Neural progenitor cell (in vitro differentiated cells): Measurements from ENCODE around the gene TUBG2. TPM values are rescaled to one million over a fixed set of nuclear protein-coding genes. Genes with fewer than 3 reads are reported as not detected.
"Not testable (repeated sequence)": the region's sequence is repeated elsewhere in the genome, so short reads cannot be mapped to it uniquely, and the experiment has no call there.

Experiments
- DNase-seq: peaks from one replicate; pipeline ENCODE4 v3.0.0-alpha.2; 2016; ENCODE audit warnings: low spot score
- H2AFZ ChIP-seq: fragments of 200-600 bp; sonication (generic); replicated peaks from 2 replicates; pipeline ENCODE4 v1.6.1; 2016; ENCODE audit warnings: antibody characterized with exemption
- H3F3A ChIP-seq: fragments of 200-600 bp; sonication (generic); 2 replicates; pipeline ENCODE4 v1.6.1; 2016; ENCODE audit warnings: antibody characterized with exemption, low read depth
- H3K27ac ChIP-seq: fragments of 200-600 bp; sonication (generic); 2 replicates; pipeline ENCODE4 v1.5.1; 2016; ENCODE audit warnings: mild to moderate bottlenecking
- H3K27me3 ChIP-seq: fragments of 200-600 bp; sonication (generic); 2 replicates; pipeline ENCODE4 v1.6.1; 2016; ENCODE audit warnings: mild to moderate bottlenecking, moderate library complexity
- H3K36me3 ChIP-seq: fragments of 200-600 bp; sonication (generic); 2 replicates; pipeline ENCODE4 v1.5.1; 2016
- H3K4me1 ChIP-seq: fragments of 200-600 bp; sonication (generic); 2 replicates; pipeline ENCODE4 v1.6.1; 2016; ENCODE audit warnings: mixed run types
- H3K4me2 ChIP-seq: fragments of 200-600 bp; sonication (generic); 2 replicates; pipeline ENCODE4 v1.6.1; 2016
- H3K4me3 ChIP-seq: fragments of 200-600 bp; sonication (generic); 2 replicates; pipeline ENCODE4 v1.5.1; 2016
- H3K79me2 ChIP-seq: fragments of 200-600 bp; sonication (generic); 2 replicates; pipeline ENCODE4 v1.6.1; 2016; ENCODE audit warnings: low read depth
- H3K9ac ChIP-seq: fragments of 200-600 bp; sonication (generic); 2 replicates; pipeline ENCODE4 v1.6.1; 2016
- H3K9me3 ChIP-seq: fragments of 200-600 bp; sonication (generic); 2 replicates; pipeline ENCODE4 v1.5.1; 2016; ENCODE audit warnings: low read depth
- H4K20me1 ChIP-seq: fragments of 200-600 bp; sonication (generic); 2 replicates; pipeline ENCODE4 v1.6.1; 2016; ENCODE audit warnings: low read depth
- H3K27ac Mint-ChIP-seq: 3 replicates; pipeline ENCODE4 v1.8.0; 2021; ENCODE audit warnings: mixed read lengths
- H3K27me3 Mint-ChIP-seq: 2 replicates; pipeline ENCODE4 v1.8.0; 2022; ENCODE audit warnings: low read depth, mild to moderate bottlenecking, inconsistent platforms, moderate library complexity, mixed read lengths; ENCODE audit not compliant: insufficient read depth
- H3K36me3 Mint-ChIP-seq: 3 replicates; pipeline ENCODE4 v1.8.0; 2021; ENCODE audit warnings: mixed read lengths
- H3K4me1 Mint-ChIP-seq: 3 replicates; pipeline ENCODE4 v1.8.0; 2021; ENCODE audit warnings: mixed read lengths
- H3K4me3 Mint-ChIP-seq: 3 replicates; pipeline ENCODE4 v1.8.0; 2021; ENCODE audit warnings: mild to moderate bottlenecking, moderate library complexity, mixed read lengths
- H3K9me3 Mint-ChIP-seq: 3 replicates; pipeline ENCODE4 v1.8.0; 2020; ENCODE audit warnings: mixed read lengths
- EZH2 ChIP-seq: fragments of 200-600 bp; sonication (generic); IDR thresholded peaks from 2 replicates; pipeline ENCODE4 v1.6.1; 2017; ENCODE audit warnings: antibody characterized with exemption, mild to moderate bottlenecking, moderate library complexity
- EZH2phosphoT487 ChIP-seq: fragments of 200-600 bp; sonication (generic); IDR thresholded peaks from 2 replicates; pipeline ENCODE4 v1.6.1; 2017; ENCODE audit warnings: antibody characterized with exemption
- total RNA-seq: library from RNA; depleted of rRNA; stranded (reverse); fragments of >200 nt; gene quantifications from 2 replicates; pipeline ENCODE4 v1.2.3, GENCODE V29; 2015; ENCODE audit warnings: low replicate concordance
- TF ChIP-seq, protein P1 (sequence below): fragments of 200-600 bp; sonication (generic); IDR thresholded peaks from 2 replicates; pipeline ENCODE4 v1.5.1; 2017; ENCODE audit warnings: antibody characterized with exemption, mild to moderate bottlenecking

TUBG2 gene
- total RNA-seq, 1 donor from 2014 or later = 12.8 TPM

DNA sequence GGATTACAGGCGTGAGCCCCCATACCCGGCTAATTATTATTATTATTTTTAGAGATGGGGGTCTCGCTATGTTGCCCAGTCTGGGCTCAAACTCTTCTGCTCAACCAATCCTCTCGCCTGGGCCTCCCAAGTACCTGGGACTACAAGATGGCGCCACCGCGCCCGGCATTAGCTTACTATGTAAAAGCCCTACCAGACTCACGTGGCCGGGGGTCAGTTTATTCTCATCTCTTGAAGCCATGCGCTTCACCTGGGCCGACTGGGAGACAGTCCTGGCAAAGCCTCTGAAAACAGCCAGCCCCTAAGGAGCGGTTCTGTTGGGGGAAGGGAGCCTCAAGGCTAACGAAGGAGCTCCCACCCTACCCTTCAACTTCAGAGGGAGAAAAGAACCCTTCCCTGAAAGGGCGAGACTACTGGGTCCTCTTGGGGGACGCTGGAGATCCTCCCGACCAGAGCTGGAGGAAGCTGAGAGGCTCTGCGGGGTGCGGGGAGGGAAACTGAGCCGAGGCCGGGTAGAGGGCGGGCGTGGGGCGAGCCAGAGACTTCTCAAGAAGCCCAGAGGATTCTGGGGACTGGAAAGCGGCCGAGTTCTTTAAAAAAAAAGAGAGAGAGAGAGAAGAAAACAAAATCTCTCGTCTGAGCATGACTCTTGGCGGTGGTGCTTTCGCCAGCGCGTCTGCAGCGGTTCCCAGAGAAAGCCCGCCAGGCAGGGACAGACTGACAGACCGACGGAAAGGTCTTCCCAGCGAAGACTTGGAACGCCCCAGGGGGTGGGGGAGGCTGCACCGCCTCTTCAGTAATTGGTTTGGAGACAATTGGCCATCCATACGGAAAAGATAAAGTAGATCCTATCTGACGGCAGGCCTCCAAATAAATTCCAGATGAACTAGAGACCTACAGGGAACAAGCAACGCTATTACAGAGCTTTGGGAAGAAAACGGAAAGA is 5.6 kb upstream of the TUBG2 start:
- peaks cover 9% of the 10 kb centered on the region for H3K4me1 Mint-ChIP-seq
- no peaks in the 10 kb centered on the region for H4K20me1 ChIP-seq
- H3K36me3 Mint-ChIP-seq = peaks cover 3% of the 10 kb centered on the region
- H3K9me3 ChIP-seq = no peaks in the 10 kb centered on the region
- H3F3A ChIP-seq = peaks cover 14% of the 10 kb centered on the region
- no peak overlapping the region for H3K27ac ChIP-seq
- H3K4me1 ChIP-seq = peaks cover 10% of the 10 kb centered on the region
- no peak overlapping the region for H3K27ac Mint-ChIP-seq
- peaks cover 2% of the 10 kb centered on the region for H3K27me3 Mint-ChIP-seq
- no peaks in the 10 kb centered on the region for H3K27me3 ChIP-seq
- H3K9me3 Mint-ChIP-seq = peaks cover 2% of the 10 kb centered on the region
- H2AFZ ChIP-seq = peak overlapping the region; percentile 98
- peak overlapping the region; percentile 6 for H3K4me3 Mint-ChIP-seq
- H3K79me2 ChIP-seq = no peaks in the 10 kb centered on the region
- no peak for TF ChIP-seq EZH2
- TF ChIP-seq EZH2phosphoT487 = no peak
- TF ChIP-seq, protein P1, sequence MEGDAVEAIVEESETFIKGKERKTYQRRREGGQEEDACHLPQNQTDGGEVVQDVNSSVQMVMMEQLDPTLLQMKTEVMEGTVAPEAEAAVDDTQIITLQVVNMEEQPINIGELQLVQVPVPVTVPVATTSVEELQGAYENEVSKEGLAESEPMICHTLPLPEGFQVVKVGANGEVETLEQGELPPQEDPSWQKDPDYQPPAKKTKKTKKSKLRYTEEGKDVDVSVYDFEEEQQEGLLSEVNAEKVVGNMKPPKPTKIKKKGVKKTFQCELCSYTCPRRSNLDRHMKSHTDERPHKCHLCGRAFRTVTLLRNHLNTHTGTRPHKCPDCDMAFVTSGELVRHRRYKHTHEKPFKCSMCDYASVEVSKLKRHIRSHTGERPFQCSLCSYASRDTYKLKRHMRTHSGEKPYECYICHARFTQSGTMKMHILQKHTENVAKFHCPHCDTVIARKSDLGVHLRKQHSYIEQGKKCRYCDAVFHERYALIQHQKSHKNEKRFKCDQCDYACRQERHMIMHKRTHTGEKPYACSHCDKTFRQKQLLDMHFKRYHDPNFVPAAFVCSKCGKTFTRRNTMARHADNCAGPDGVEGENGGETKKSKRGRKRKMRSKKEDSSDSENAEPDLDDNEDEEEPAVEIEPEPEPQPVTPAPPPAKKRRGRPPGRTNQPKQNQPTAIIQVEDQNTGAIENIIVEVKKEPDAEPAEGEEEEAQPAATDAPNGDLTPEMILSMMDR = no peak
- no peaks in the 10 kb centered on the region for H3K36me3 ChIP-seq
- no peak overlapping the region for H3K9ac ChIP-seq
- DNase-seq = peak; percentile 59
- H3K4me2 ChIP-seq = peak overlapping the region; percentile 51
- H3K4me3 ChIP-seq = peak overlapping the region; percentile 36

DNA sequence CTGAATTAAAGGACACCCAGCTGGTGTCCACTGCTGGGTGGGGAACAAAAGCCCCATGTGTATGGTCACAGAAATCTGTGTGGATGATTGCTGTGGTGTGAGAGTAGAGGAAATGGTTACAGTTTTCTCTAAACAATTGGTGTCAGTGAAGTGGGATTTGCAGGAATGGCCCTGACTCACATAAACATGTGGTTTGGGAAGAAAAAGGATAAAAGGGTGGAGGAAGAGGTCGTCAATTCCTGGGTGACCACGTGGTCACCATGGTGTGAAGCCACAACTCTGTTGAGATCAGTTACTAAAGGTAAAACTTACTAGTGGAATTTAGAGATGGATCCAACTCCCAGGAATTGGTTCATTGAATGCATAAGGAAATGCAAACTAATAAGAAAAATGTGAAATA is 3.6 kb upstream of the TUBG2 start:
- H3K4me3 Mint-ChIP-seq = no peak overlapping the region
- peaks cover 19% of the 10 kb centered on the region for H3K4me1 Mint-ChIP-seq
- Histone ChIP-seq H2AFZ (no peak overlapping the region), H4K20me1 (peaks cover 4% of the 10 kb centered on the region), H3K4me3 (no peak overlapping the region), H3K9ac (no peak overlapping the region), H3K27ac (no peak overlapping the region), H3K36me3 (no peaks in the 10 kb centered on the region), H3F3A (peaks cover 18% of the 10 kb centered on the region), H3K27me3 (no peaks in the 10 kb centered on the region), H3K4me1 (peaks cover 14% of the 10 kb centered on the region), H3K79me2 (no peaks in the 10 kb centered on the region), H3K4me2 (no peak overlapping the region), H3K9me3 (no peaks in the 10 kb centered on the region)
- peaks cover 2% of the 10 kb centered on the region for H3K9me3 Mint-ChIP-seq
- TF ChIP-seq EZH2 = no peak
- no peak for TF ChIP-seq EZH2phosphoT487
- TF ChIP-seq, protein P1 = no peak
- H3K27ac Mint-ChIP-seq = no peak overlapping the region
- peaks cover 3% of the 10 kb centered on the region for H3K36me3 Mint-ChIP-seq
- no peak for DNase-seq
- peaks cover 2% of the 10 kb centered on the region for H3K27me3 Mint-ChIP-seq

DNA sequence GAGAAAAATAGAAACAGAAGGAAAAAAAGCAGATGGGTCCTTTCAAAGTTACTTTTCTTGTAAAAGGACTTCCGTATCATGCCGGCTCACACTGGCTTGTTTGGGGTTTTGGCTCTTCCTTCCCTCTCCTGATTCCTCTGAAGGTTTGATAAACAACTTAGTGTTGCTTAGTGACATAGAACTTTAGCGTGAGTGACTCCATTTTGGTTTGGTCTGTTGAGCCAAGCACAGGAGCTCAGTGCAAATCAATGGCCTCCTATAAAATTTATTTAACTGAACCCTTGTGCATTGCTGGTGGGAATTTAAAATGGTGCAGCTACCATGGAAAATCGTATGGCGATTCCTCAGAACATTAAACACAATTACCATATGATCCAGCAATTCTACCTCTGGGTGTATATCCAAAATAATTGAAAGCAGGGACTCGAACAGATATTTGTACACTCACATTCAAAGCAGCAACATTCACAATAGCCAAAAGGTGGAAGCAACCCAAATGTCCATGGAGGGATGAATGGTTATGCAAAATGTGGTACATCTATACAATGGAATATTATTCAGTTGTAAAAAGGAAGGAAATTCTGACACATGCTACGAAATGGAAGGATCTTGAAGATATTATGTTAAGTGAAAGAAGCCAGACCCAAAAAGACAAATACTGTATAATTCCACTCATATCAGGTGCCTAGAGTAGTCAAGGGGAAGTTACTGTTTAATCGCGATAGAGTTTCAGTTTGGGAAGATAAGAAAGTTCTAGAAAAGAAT is 1.1 kb upstream of the TUBG2 start:
- peaks cover 4% of the 10 kb centered on the region for H4K20me1 ChIP-seq
- H3F3A ChIP-seq = peaks cover 18% of the 10 kb centered on the region
- H3K4me1 ChIP-seq = peaks cover 14% of the 10 kb centered on the region
- Mint-ChIP-seq H3K4me1 (peaks cover 20% of the 10 kb centered on the region), H3K36me3 (peaks cover 8% of the 10 kb centered on the region), H3K27me3 (peaks cover 2% of the 10 kb centered on the region), H3K27ac (no peak overlapping the region), H3K4me3 (peak overlapping the region; percentile 91), H3K9me3 (peaks cover 2% of the 10 kb centered on the region)
- no peaks in the 10 kb centered on the region for H3K36me3 ChIP-seq
- H3K9ac ChIP-seq = no peak overlapping the region
- no peaks in the 10 kb centered on the region for H3K27me3 ChIP-seq
- no peak overlapping the region for H2AFZ ChIP-seq
- no peak overlapping the region for H3K4me3 ChIP-seq
- no peak overlapping the region for H3K27ac ChIP-seq
- no peaks in the 10 kb centered on the region for H3K79me2 ChIP-seq
- TF ChIP-seq EZH2 (no peak), EZH2phosphoT487 (no peak)
- TF ChIP-seq, protein P1 = no peak
- DNase-seq = no peak
- H3K9me3 ChIP-seq = no peaks in the 10 kb centered on the region
- H3K4me2 ChIP-seq = no peak overlapping the region

DNA sequence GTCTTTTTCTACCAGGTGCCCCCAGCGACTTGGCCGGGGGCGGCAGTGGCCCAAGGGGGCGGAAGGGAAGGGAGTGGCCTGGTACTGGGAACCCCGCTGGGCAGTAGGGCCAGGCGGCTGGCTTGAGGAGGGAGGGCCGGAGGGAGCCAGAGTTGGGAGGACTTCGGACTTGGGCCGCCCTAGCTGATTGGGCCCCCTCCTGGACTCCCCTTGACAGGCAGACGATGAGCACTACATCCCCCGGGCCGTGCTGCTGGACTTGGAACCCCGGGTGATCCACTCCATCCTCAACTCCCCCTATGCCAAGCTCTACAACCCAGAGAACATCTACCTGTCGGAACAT is 819 bp downstream of the TUBG2 start:
- H3K9ac ChIP-seq = peak overlapping the region; percentile 15
- H3K79me2 ChIP-seq, H3K27me3 ChIP-seq, H3K9me3 Mint-ChIP-seq, H3K27me3 Mint-ChIP-seq, H3K9me3 ChIP-seq, H3K27ac Mint-ChIP-seq, H3K27ac ChIP-seq, H3F3A ChIP-seq, H3K4me1 ChIP-seq, H3K36me3 ChIP-seq, DNase-seq, H4K20me1 ChIP-seq: not testable (repeated sequence)
- peaks cover 14% of the 10 kb centered on the region for H3K4me1 Mint-ChIP-seq
- H3K4me3 ChIP-seq = peak overlapping the region; percentile 61
- peak overlapping the region; percentile 86 for H3K4me2 ChIP-seq
- peak overlapping the region; percentile 5 for H2AFZ ChIP-seq
- H3K36me3 Mint-ChIP-seq = peaks cover 12% of the 10 kb centered on the region
- peak overlapping the region; percentile 91 for H3K4me3 Mint-ChIP-seq
